Liver (tissue), 3 donors: ENCODE data around the gene TXNDC16.

ENCODE experiments used
- ATF3 ChIP-seq: IDR thresholded peaks from 2 replicates; pipeline ENCODE4 v1.6.1; 2016; ENCODE audit warnings: antibody characterized with exemption
- CTCF ChIP-seq: fragments of 150-350 bp; IDR thresholded peaks from 2 replicates; pipeline ENCODE4 v1.5.1; 2017; ENCODE audit warnings: improper control_type of control experiment, low read depth, low read length; ENCODE audit not compliant: missing input control
- EGR1 ChIP-seq, 2 donors: IDR thresholded peaks; 2 replicates each; pipeline ENCODE4 v1.6.1; 2016 to 2018; ENCODE audit warnings: antibody characterized with exemption in 2 of 2, low read depth in 2 of 2
- NR2F2 ChIP-seq: IDR thresholded peaks from 2 replicates; pipeline ENCODE4 v1.6.1; 2016; ENCODE audit warnings: antibody characterized with exemption
- RAD21 ChIP-seq, 2 donors: IDR thresholded peaks; 2 replicates each; pipeline ENCODE4 v1.6.1; 2016; ENCODE audit warnings: antibody characterized with exemption in 2 of 2, mild to moderate bottlenecking in 2 of 2
- YY1 ChIP-seq: IDR thresholded peaks from 2 replicates; pipeline ENCODE4 v1.6.1; 2016; ENCODE audit warnings: antibody characterized with exemption, mild to moderate bottlenecking
- TF ChIP-seq, protein P1 (sequence below): IDR thresholded peaks from 2 replicates; pipeline ENCODE4 v1.6.1; 2016; ENCODE audit warnings: antibody characterized with exemption
- donor health status: healthy.
- donor health status: healthy.

DNA sequence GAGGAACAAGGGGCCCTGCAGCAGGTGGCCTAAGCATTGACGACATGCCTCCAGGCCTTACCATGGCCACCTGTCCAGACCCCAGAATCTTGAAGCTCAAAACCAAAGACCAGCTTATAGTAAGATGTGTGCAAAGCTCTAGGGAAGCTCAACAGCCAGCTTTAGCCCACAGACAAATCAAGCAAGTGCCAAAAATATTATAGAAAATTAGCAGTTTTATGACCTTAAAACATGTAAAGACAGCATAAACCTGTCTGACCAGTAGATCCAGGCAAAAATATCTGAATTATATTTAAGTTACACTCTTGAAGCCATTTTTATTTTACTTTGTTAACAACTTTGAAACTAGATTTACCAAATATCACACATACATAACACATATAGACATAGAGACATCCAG lies 90.6 kb downstream of the TXNDC16 start:
- TF ChIP-seq, protein P1, sequence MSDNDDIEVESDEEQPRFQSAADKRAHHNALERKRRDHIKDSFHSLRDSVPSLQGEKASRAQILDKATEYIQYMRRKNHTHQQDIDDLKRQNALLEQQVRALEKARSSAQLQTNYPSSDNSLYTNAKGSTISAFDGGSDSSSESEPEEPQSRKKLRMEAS, result no peak
- TF ChIP-seq CTCF (no peak), EGR1 (IDR thresholded peaks at IDR 0.05; ENCODE audit: low read depth in 2 of 2) (no peak), RAD21 (IDR thresholded peaks at IDR 0.05) (no peak), NR2F2 (no peak), YY1 (no peak), ATF3 (no peak)
